Measurements from ENCODE around the gene AUNIP. TPM values are rescaled to one million over a fixed set of nuclear protein-coding genes. Genes with fewer than 3 reads are reported as not detected.

AUNIP gene
- total RNA-seq, 4 donors from 2014 or later, result not detected

DNA sequence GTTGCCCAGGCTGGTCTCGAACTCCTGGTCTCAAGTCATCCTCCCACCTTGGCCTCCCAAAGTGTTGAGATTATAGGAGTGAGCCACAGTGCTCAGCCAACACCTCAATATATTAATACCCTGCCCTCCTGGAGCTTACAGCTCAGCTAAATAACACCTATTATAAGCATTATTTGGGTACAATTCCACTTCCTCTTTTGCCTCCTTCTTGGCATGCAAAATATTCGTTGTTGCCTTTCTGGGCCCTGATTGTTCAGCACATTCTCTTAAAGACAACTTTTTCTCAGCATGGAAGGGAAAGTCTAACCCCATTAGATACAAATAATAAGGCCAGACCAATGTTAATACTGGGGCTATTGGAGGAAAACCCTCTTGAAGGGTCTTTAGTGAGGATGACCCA lies 13.5 kb upstream of the AUNIP start:
- TF ChIP-seq, protein P1, sequence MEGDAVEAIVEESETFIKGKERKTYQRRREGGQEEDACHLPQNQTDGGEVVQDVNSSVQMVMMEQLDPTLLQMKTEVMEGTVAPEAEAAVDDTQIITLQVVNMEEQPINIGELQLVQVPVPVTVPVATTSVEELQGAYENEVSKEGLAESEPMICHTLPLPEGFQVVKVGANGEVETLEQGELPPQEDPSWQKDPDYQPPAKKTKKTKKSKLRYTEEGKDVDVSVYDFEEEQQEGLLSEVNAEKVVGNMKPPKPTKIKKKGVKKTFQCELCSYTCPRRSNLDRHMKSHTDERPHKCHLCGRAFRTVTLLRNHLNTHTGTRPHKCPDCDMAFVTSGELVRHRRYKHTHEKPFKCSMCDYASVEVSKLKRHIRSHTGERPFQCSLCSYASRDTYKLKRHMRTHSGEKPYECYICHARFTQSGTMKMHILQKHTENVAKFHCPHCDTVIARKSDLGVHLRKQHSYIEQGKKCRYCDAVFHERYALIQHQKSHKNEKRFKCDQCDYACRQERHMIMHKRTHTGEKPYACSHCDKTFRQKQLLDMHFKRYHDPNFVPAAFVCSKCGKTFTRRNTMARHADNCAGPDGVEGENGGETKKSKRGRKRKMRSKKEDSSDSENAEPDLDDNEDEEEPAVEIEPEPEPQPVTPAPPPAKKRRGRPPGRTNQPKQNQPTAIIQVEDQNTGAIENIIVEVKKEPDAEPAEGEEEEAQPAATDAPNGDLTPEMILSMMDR (IDR thresholded peaks at IDR 0.05), result no peak
- no peak for DNase-seq (ENCODE audit: low spot score)
- no peak for ATAC-seq (ENCODE audit: low FRiP score)

DNA sequence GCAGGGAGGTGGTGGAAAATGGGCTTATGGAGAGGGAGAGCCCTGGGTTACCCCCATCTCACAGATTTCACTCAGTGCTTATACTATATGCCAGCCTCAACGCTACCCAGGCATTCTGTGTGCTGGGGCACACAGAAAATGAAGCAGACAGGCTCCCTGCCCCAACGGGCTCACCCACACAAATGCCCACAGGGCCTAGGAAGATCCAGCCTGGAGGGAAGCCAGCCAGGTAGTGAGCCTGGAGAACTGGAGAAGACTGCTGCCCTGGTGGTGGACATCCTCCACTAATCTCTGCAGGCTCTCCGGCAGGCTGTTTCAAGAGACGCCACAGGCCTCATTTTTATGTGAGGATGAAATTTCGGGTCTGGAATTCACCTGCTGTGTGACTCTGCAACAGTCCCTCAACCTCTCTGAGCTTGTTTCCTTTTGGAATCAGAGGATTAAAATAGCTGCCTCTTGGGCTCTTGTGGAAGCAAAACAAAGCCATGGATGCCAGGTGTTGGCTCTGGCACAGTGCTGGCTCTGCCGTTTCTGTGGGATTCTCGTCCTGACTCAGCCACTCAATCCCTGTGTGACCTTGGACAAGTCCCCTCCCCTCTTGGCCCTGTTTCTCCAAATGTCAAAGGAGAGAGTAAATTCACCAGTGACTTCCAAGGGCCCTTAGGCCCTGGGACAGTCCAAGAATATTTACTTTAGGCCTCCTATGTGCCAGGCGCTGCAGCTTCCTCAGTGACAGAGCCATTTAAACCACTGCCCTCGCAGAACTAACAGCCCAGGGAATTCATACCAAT lies 12.6 kb upstream of the AUNIP start:
- ATAC-seq (ENCODE audit: low FRiP score) (no peak), DNase-seq (ENCODE audit: low spot score) (no peak)
- TF ChIP-seq, protein P1 (IDR thresholded peaks at IDR 0.05), result no peak

DNA sequence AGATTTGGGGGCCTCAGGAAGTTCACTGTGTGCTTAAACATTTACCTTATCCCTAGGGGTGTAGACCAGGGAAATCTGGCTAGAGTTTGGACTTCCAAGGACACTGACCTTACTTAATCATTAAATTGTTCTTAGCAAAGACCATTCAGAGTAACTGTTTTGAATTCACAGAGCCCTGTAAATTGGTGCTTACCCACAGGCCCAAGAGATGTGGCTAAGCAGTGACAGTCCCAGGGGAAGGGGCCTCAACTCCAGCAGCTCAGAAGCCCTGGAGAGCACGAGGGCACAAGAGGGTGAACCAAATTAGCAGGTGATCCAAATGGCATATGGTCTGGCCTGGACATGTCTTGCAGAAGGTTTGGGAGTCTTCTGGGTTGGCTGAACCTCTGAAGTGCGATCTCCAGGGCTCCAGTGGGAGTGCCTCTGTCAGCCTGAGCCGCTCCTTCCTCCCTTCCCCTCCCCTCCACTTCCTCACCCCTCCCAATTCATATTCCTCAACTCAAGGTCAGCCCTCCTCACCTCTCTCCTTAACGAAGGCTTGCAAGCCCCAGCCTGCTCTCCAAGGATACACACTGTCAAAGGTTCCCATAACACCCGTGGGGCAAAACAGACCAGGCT lies 11.9 kb upstream of the AUNIP start:
- no peak for DNase-seq (ENCODE audit: low spot score)
- no peak for ATAC-seq (ENCODE audit: low FRiP score)
- TF ChIP-seq, protein P1 (IDR thresholded peaks at IDR 0.05), result no peak

DNA sequence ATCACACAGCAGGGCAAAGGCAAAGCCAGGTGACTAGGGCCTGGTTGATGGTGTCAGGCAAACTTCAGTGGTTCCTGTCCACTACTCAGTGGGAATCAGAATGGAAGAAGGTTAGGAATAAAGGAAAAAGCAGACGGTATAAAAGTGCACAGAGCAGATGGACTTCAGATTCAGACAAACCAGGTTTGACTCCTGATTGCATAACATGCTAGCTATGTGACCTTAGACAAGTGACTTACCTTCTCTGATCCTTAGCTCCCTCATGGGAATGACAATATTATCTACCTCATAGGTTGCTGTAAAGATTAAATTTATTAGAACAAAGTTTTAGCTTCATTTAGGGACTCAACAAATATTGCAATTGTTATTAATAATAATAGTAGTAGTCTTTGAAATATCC lies 11.4 kb upstream of the AUNIP start:
- DNase-seq (ENCODE audit: low spot score) (no peak), ATAC-seq (ENCODE audit: low FRiP score) (no peak)
- TF ChIP-seq, protein P1 (IDR thresholded peaks at IDR 0.05), result no peak

DNA sequence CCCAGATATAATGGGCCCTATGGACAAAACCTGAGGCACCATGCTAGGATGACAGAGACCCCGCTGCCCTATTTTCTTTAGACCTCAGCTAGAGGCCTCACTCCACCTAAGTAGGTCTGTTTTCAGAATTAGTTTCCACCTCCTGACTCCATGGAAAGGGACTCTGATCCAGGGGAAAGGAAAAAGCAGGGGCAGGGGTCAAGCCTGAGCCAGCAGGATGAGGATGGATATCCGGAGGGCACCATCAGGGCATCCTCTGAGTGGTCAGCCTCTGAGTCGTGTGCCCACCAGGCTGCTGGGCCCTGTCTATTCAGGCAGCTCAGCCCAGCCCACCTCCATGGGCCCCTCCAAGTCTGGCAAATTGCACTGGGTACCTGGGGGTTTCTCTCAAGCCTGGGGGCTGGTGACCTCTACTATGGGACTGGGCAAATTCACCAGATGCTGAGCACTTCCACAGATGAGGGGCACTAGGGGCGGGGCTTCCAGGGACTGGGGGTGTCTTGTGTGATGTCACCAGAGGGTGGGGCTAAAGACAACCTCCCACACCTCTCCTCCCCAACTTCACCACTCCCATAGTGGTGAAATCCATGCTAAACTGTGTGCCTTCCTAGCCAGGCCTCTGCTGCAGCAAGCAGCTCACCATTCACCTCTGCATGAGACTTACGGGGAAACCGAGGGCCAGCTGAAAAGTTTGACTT lies 10.8 kb upstream of the AUNIP start:
- TF ChIP-seq, protein P1 (IDR thresholded peaks at IDR 0.05), result no peak
- DNase-seq (ENCODE audit: low spot score) (no peak), ATAC-seq (ENCODE audit: low FRiP score) (no peak)

DNA sequence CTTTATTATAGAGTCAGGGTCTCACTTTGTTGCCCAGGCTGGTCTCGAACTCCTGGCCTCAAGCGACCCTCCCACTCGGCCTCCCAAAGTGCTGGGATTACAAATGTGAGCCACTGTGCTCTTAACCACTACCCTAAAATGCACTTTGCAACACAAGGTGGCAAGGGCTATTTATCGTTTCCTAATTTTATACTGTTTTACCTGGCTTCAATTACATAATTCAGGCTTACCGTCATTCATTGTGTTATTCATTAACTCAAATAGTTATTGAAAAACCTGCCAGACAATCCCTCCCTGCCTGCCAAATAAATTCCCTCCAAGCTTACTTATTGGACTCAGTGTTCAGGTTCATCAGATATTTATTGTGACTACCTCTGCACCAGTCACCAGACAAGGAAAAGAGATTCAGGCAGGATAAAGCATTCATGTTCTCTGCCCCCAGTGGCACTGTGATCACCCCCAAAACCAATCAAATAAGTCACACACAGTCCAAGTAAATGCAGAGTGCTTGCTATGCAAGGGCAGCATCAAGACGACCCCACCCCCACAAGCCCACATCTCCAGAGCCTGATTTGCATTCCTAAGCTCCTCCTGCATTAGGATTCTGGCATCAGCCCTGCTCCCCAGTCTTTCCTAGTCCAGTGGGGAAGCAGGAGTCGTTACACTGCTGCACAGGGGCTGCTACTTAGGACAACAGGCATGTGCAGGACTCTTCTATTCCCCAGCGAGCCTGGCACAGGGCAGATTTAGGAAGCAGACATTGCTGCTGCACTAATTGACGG lies 8.1 kb upstream of the AUNIP start:
- ATAC-seq (ENCODE audit: low FRiP score), result no peak

More for the DNA sequence above, 8.1 kb upstream of the AUNIP start:
- TF ChIP-seq, protein P1 (IDR thresholded peaks at IDR 0.05), result no peak
- DNase-seq (ENCODE audit: low spot score), result no peak
